ENCODE measurements around the gene ZNF615. TPM values are rescaled to one million over a fixed set of nuclear protein-coding genes. Genes with fewer than 3 reads are reported as not detected.

ZNF615 gene
- total RNA-seq, 1 experiment from 2014 or later: 1.6 TPM

DNA sequence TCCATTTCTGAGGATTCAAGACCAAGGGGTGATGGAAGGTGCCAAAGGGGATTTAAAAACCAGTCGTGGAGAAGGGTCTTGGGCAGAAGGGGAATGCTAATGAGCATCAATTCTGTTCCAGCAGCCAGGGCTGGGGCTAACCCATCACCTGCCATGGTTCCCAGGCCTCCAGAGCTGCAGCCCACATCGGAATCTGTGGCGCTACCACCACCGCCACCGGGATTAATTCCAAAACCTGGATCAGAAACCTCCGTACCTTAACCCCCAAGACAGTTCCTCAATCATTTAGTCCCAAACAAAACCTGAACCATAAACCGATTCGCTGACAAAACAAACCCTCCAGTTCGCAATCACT, 583 bp downstream of the ZNF615 start:
- Histone ChIP-seq H3K4me3 (replicated peaks in 1 of 2; ENCODE audit: low read depth in 1 of 2, low read length in 2 of 2) (peak overlapping the region; percentile 51 to 59), H3K9me2 (ENCODE audit: insufficient read depth) (no peaks in the 10 kb centered on the region), H3K9me3 (ENCODE audit: control insufficient read depth in 1 of 2, insufficient read depth in 1 of 2, low read depth in 1 of 2, low read length in 2 of 2) (peaks cover 19 to 35% of the 10 kb centered on the region in 2 experiments; a peak in 3 of 4 replicates), H3K79me2 (ENCODE audit: insufficient read depth, low read length) (no peaks in the 10 kb centered on the region), H3K27me3 (ENCODE audit: insufficient read depth, low read length) (no peaks in the 10 kb centered on the region), H3K27ac (ENCODE audit: low read depth, low read length) (no peak overlapping the region), H3K36me3 (ENCODE audit: control insufficient read depth in 1 of 2, insufficient read depth in 2 of 2, low read length in 2 of 2) (no peaks in the 10 kb centered on the region), H4K20me1 (ENCODE audit: insufficient read depth) (no peaks in the 10 kb centered on the region), H3K4me2 (ENCODE audit: low read length) (peak overlapping the region; percentile 72), H2AFZ (ENCODE audit: low read depth, low read length, poor library complexity, severe bottlenecking) (no peak overlapping the region), H3K4me1 (ENCODE audit: control insufficient read depth in 1 of 2, insufficient read depth in 2 of 2, low read length in 2 of 2) (no peaks in the 10 kb centered on the region), H3K9ac (ENCODE audit: low read length) (no peak overlapping the region)
- RAD21 ChIA-PET (ENCODE audit: low non-redundant PET in 1 of 2, low total read pairs in 2 of 2, uncharacterized antibody in 2 of 2, unreplicated experiment in 2 of 2): no interaction called here
- intact Hi-C loops (cut with micrococcal nuclease): no loop called here
- ATAC-seq (no peak), DNase-seq (ENCODE audit: low read depth, low spot score) (no peak)
- TF ChIP-seq, protein P1, sequence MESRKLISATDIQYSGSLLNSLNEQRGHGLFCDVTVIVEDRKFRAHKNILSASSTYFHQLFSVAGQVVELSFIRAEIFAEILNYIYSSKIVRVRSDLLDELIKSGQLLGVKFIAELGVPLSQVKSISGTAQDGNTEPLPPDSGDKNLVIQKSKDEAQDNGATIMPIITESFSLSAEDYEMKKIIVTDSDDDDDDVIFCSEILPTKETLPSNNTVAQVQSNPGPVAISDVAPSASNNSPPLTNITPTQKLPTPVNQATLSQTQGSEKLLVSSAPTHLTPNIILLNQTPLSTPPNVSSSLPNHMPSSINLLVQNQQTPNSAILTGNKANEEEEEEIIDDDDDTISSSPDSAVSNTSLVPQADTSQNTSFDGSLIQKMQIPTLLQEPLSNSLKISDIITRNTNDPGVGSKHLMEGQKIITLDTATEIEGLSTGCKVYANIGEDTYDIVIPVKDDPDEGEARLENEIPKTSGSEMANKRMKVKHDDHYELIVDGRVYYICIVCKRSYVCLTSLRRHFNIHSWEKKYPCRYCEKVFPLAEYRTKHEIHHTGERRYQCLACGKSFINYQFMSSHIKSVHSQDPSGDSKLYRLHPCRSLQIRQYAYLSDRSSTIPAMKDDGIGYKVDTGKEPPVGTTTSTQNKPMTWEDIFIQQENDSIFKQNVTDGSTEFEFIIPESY (IDR thresholded peaks at IDR 0.05; ENCODE audit: extremely low read depth, insufficient replicate concordance, low read length): no peak
- TF ChIP-seq TCF7L2 (IDR thresholded peaks at IDR 0.05; ENCODE audit: borderline replicate concordance, extremely low read depth, insufficient read depth, insufficient read length) (no peak), EGR1 (IDR thresholded peaks at IDR 0.05; ENCODE audit: low read depth) (no peak), RAD21 (IDR thresholded peaks at IDR 0.05; ENCODE audit: low read depth) (no peak), EZH2 (IDR thresholded peaks at IDR 0.05) (no peak), SRF (IDR thresholded peaks at IDR 0.05; ENCODE audit: low read depth) (no peak), ZFX (IDR thresholded peaks at IDR 0.05) (no peak), CBX3 (IDR thresholded peaks at IDR 0.05; ENCODE audit: low read depth) (no peak)
- POLR2A ChIA-PET: no interaction called here
- CTCF ChIA-PET: no interaction called here
- BruUV-seq (replicated peaks): no TSS peak

GRCh38 chr19:51994048-51994644, 13.9 kb downstream of the ZNF615 start:
- H3K36me3 ChIP-seq (ENCODE audit: control insufficient read depth in 1 of 2, insufficient read depth in 2 of 2, low read length in 2 of 2): no peaks in the 10 kb centered on the region
- no peaks in the 10 kb centered on the region for H4K20me1 ChIP-seq (ENCODE audit: insufficient read depth)
- ChIA-PET CTCF (no interaction called here), POLR2A (no interaction called here), RAD21 (ENCODE audit: low non-redundant PET in 1 of 2, low total read pairs in 2 of 2, uncharacterized antibody in 2 of 2, unreplicated experiment in 2 of 2) (no interaction called here)
- no peak overlapping the region for H2AFZ ChIP-seq (ENCODE audit: low read depth, low read length, poor library complexity, severe bottlenecking)
- H3K4me2 ChIP-seq (ENCODE audit: low read length): no peak overlapping the region
- H3K79me2 ChIP-seq (ENCODE audit: insufficient read depth, low read length): no peaks in the 10 kb centered on the region
- no peak overlapping the region for H3K9ac ChIP-seq (ENCODE audit: low read length)
- TF ChIP-seq FOSL1 (IDR thresholded peaks at IDR 0.05; ENCODE audit: low read depth) (no peak), ZNF274 (IDR thresholded peaks at IDR 0.05; ENCODE audit: low read depth, low read length) (peak; percentile 87), ZFX (IDR thresholded peaks at IDR 0.05) (no peak)
- TF ChIP-seq, protein P2, sequence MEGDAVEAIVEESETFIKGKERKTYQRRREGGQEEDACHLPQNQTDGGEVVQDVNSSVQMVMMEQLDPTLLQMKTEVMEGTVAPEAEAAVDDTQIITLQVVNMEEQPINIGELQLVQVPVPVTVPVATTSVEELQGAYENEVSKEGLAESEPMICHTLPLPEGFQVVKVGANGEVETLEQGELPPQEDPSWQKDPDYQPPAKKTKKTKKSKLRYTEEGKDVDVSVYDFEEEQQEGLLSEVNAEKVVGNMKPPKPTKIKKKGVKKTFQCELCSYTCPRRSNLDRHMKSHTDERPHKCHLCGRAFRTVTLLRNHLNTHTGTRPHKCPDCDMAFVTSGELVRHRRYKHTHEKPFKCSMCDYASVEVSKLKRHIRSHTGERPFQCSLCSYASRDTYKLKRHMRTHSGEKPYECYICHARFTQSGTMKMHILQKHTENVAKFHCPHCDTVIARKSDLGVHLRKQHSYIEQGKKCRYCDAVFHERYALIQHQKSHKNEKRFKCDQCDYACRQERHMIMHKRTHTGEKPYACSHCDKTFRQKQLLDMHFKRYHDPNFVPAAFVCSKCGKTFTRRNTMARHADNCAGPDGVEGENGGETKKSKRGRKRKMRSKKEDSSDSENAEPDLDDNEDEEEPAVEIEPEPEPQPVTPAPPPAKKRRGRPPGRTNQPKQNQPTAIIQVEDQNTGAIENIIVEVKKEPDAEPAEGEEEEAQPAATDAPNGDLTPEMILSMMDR (IDR thresholded peaks at IDR 0.05 in 2 of 3, conservative IDR thresholded peaks at IDR 0.05 in 1 of 3; ENCODE audit: borderline replicate concordance in 1 of 3, insufficient read depth in 1 of 3, low read depth in 2 of 3, low read length in 2 of 3): no peak
- ATAC-seq (no peak), DNase-seq (ENCODE audit: low read depth, low spot score) (no peak)
- intact Hi-C loops (cut with micrococcal nuclease): no loop called here
- BruUV-seq (replicated peaks): no TSS peak
- H3K4me1 ChIP-seq (ENCODE audit: control insufficient read depth in 1 of 2, insufficient read depth in 2 of 2, low read length in 2 of 2): no peaks in the 10 kb centered on the region
- H3K4me3 ChIP-seq (replicated peaks in 1 of 2; ENCODE audit: low read depth in 1 of 2, low read length in 2 of 2): no peak overlapping the region
- no peak overlapping the region for H3K27ac ChIP-seq (ENCODE audit: low read depth, low read length)
- no peaks in the 10 kb centered on the region for H3K9me2 ChIP-seq (ENCODE audit: insufficient read depth)
- H3K27me3 ChIP-seq (ENCODE audit: insufficient read depth, low read length): no peaks in the 10 kb centered on the region
- H3K9me3 ChIP-seq (ENCODE audit: control insufficient read depth in 1 of 2, insufficient read depth in 1 of 2, low read depth in 1 of 2, low read length in 2 of 2): peaks cover 30 to 34% of the 10 kb centered on the region in 2 experiments; a peak in 3 of 4 replicates

Data from HCT116 (cell line).